WERI-Rb-1 (cell line): ENCODE results near the gene ENOX1.

Source experiments
- DNase-seq: peaks from one replicate; pipeline ENCODE4 v3.0.0-alpha.2; 2020
- H3K27ac ChIP-seq: fragments of 250-450 bp; sonication (Bioruptor Pico); 2 replicates; pipeline ENCODE4 v1.5.1; 2020; ENCODE audit warnings: mild to moderate bottlenecking, moderate library complexity
- H3K27me3 ChIP-seq: fragments of 250-450 bp; sonication (Bioruptor Pico); 2 replicates; pipeline ENCODE4 v1.5.1; 2021; ENCODE audit warnings: mild to moderate bottlenecking, low read depth, moderate library complexity; ENCODE audit not compliant: insufficient read depth, severe bottlenecking
- H3K36me3 ChIP-seq: fragments of 250-450 bp; sonication (Bioruptor Pico); 2 replicates; pipeline ENCODE4 v1.5.1; 2020; ENCODE audit warnings: mild to moderate bottlenecking, moderate library complexity
- H3K4me3 ChIP-seq: 2 replicates; pipeline ENCODE4 v1.5.1; 2011; ENCODE audit warnings: low read depth, mild to moderate bottlenecking, control low read depth, low read length
- H3K9me3 ChIP-seq: fragments of 250-450 bp; sonication (Bioruptor Pico); 2 replicates; pipeline ENCODE4 v1.5.1; 2021; ENCODE audit warnings: mild to moderate bottlenecking, moderate library complexity; ENCODE audit not compliant: severe bottlenecking
- TF ChIP-seq, protein P1 (sequence below): IDR thresholded peaks from 2 replicates; pipeline ENCODE4 v1.5.1; 2011; ENCODE audit warnings: low read depth, mild to moderate bottlenecking, control low read depth, inconsistent platforms, low read length

Gene ENOX1

DNA sequence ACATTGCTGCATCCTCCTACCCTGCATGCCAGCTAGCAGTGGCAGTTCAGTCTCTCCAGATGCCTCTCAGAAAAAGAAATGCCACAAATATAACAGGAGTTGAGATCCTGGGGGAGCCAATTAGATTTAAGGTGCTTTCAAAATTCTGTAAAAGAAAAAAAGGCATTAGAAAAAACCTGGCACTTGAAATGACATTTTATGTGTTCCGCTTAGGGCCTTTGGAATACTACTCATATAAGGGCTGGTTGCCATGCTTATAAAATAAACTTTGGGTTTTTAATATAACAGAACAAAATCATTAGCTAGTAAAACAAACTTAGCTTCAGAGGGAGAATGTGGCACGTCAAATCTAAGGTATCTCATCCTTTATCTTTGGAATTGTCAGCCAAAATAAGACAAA is 104.1 kb downstream of the ENOX1 start:
- Histone ChIP-seq H3K27me3 (no peaks in the 10 kb centered on the region), H3K9me3 (no peaks in the 10 kb centered on the region), H3K4me3 (no peak overlapping the region), H3K36me3 (no peaks in the 10 kb centered on the region), H3K27ac (no peak overlapping the region)
- no peak for DNase-seq
- TF ChIP-seq, protein P1, sequence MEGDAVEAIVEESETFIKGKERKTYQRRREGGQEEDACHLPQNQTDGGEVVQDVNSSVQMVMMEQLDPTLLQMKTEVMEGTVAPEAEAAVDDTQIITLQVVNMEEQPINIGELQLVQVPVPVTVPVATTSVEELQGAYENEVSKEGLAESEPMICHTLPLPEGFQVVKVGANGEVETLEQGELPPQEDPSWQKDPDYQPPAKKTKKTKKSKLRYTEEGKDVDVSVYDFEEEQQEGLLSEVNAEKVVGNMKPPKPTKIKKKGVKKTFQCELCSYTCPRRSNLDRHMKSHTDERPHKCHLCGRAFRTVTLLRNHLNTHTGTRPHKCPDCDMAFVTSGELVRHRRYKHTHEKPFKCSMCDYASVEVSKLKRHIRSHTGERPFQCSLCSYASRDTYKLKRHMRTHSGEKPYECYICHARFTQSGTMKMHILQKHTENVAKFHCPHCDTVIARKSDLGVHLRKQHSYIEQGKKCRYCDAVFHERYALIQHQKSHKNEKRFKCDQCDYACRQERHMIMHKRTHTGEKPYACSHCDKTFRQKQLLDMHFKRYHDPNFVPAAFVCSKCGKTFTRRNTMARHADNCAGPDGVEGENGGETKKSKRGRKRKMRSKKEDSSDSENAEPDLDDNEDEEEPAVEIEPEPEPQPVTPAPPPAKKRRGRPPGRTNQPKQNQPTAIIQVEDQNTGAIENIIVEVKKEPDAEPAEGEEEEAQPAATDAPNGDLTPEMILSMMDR: no peak

- no peak overlapping the region for H3K4me3 ChIP-seq
- H3K27ac ChIP-seq: no peak overlapping the region
- H3K9me3 ChIP-seq: no peaks in the 10 kb centered on the region
- TF ChIP-seq, protein P1: no peak
- H3K27me3 ChIP-seq: no peaks in the 10 kb centered on the region
- no peak for DNase-seq
- H3K36me3 ChIP-seq: no peaks in the 10 kb centered on the region
These were observed 110.5 kb downstream of the ENOX1 start for GRCh38 chr13:43676320-43676719.

GRCh38 chr13:43675577-43675976 is 111.2 kb downstream of the ENOX1 start:
- H3K27me3 ChIP-seq: no peaks in the 10 kb centered on the region
- TF ChIP-seq, protein P1: no peak
- DNase-seq: no peak
- H3K36me3 ChIP-seq: no peaks in the 10 kb centered on the region
- H3K4me3 ChIP-seq: no peak overlapping the region
- H3K9me3 ChIP-seq: no peaks in the 10 kb centered on the region
- no peak overlapping the region for H3K27ac ChIP-seq

DNA sequence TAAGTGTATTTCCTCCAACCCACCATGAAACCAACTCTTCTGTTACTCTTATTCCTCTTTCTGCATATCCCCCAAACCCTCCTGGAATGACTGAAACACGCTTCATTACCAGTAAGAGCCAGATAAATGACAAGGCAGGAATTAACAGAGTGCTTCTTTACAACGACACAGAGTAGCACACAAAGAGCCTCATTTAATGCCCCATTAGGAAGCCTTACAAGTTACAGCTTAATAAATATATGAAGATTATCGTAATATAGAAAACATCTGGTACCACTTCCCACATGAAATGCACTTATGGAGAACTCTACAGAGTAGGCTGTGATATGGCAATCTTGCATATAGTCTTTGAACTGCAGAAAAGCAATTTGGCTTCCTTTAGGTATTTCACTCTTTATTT is 116.8 kb downstream of the ENOX1 start:
- DNase-seq: no peak
- H3K27me3 ChIP-seq: no peaks in the 10 kb centered on the region
- H3K36me3 ChIP-seq: no peaks in the 10 kb centered on the region
- no peak overlapping the region for H3K4me3 ChIP-seq
- no peaks in the 10 kb centered on the region for H3K9me3 ChIP-seq
- H3K27ac ChIP-seq: no peak overlapping the region
- TF ChIP-seq, protein P1: no peak

DNA sequence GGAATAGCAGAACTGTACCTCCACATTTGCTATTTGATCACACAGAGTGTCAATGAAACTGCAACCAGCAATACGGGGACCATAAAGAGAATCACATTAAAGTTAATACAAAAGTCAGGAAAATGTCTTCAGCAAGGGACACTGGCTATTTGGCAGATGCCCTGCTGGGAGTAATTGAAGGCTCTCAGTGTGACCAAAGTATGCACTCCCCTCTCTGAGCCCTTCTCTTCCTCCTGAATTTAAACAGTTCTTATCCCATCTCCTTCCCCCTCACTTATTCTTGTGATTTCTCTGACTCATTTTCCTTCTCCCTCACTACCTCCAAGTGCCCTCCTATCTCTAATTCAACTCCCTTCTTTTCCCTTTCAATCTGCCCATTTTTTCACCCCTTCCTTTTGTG is 117.7 kb downstream of the ENOX1 start:
- no peaks in the 10 kb centered on the region for H3K9me3 ChIP-seq
- no peak overlapping the region for H3K27ac ChIP-seq
- H3K36me3 ChIP-seq: no peaks in the 10 kb centered on the region
- TF ChIP-seq, protein P1: no peak
- no peaks in the 10 kb centered on the region for H3K27me3 ChIP-seq
- no peak for DNase-seq
- H3K4me3 ChIP-seq: no peak overlapping the region

- Histone ChIP-seq H3K27me3 (no peaks in the 10 kb centered on the region), H3K4me3 (no peak overlapping the region), H3K9me3 (no peaks in the 10 kb centered on the region), H3K36me3 (no peaks in the 10 kb centered on the region), H3K27ac (no peak overlapping the region)
- TF ChIP-seq, protein P1: no peak
- DNase-seq: no peak
These were observed 120.4 kb downstream of the ENOX1 start for GRCh38 chr13:43666403-43666802.
